Common myeloid progenitor, CD34-positive (primary cell): Measurements from ENCODE around the gene FLII. TPM values are rescaled to one million over a fixed set of nuclear protein-coding genes. Genes with fewer than 3 reads are reported as not detected.
"Not testable (repeated sequence)": the region's sequence is repeated elsewhere in the genome, so short reads cannot be mapped to it uniquely, and the experiment has no call there.

ENCODE experiments used
- CTCF ChIA-PET: fragments of 350-600 bp; sonication (Branson Sonifier 250); formaldehyde crosslinking; loops from one replicate; lab custom pipeline; 2021; ENCODE audit warnings: antibody characterized with exemption; lab: Charles Lee
- POLR2A ChIA-PET: fragments of 350-600 bp; sonication (Branson Sonifier 250); formaldehyde crosslinking; loops from one replicate; lab custom pipeline; 2021; ENCODE audit warnings: antibody characterized with exemption; lab: Charles Lee
- DNase-seq, 3 donors: peaks; one replicate each; pipeline versions ENCODE4 v3.0.0 to v3.0.0-alpha.2; 2013
- H3K27ac ChIP-seq, 2 experiments: 1 replicate in 1 of 2; 2 replicates in 1 of 2; pipeline ENCODE4 v1.7.0; 2013; ENCODE audit warnings: inconsistent platforms in 2 of 2, low read length in 2 of 2, mild to moderate bottlenecking in 2 of 2, low read depth in 1 of 2, moderate library complexity in 1 of 2; ENCODE audit not compliant: severe bottlenecking in 2 of 2, insufficient read depth in 1 of 2, poor library complexity in 1 of 2
- H3K27me3 ChIP-seq, 5 experiments: replicated peaks in 2 of 5; 1 replicate in 3 of 5; 2 replicates in 2 of 5; pipeline versions ENCODE4 v1.6.1 to v1.7.0; 2013; ENCODE audit warnings: low read length in 4 of 5, mild to moderate bottlenecking in 2 of 5, moderate library complexity in 2 of 5, inconsistent platforms in 1 of 5; ENCODE audit not compliant: insufficient read depth in 5 of 5, control insufficient read depth in 4 of 5
- H3K36me3 ChIP-seq, 4 experiments: 1 replicate in 2 of 4; 2 replicates in 2 of 4; pipeline versions ENCODE4 v1.6.1 to v1.7.0; 2013; ENCODE audit warnings: low read length in 3 of 4, control low read depth in 1 of 4, mild to moderate bottlenecking in 1 of 4; ENCODE audit not compliant: control insufficient read depth in 4 of 4, insufficient read depth in 4 of 4
- H3K4me1 ChIP-seq, 4 experiments: 1 replicate in 3 of 4; 2 replicates in 1 of 4; pipeline versions ENCODE4 v1.6.1 to v1.7.1; 2013; ENCODE audit warnings: low read length in 3 of 4, mild to moderate bottlenecking in 3 of 4, control low read depth in 1 of 4, inconsistent platforms in 1 of 4, moderate library complexity in 1 of 4; ENCODE audit not compliant: control insufficient read depth in 4 of 4, insufficient read depth in 4 of 4; ENCODE audit errors: control extremely low read depth in 1 of 4
- H3K4me3 ChIP-seq, 7 experiments: 1 replicate in 4 of 7; 2 replicates in 3 of 7; pipeline versions ENCODE4 v1.5.1 to v1.7.0; 2013; ENCODE audit warnings: mild to moderate bottlenecking in 7 of 7, low read length in 6 of 7, moderate library complexity in 6 of 7, inconsistent platforms in 2 of 7, low read depth in 2 of 7, control low read depth in 1 of 7; ENCODE audit not compliant: insufficient read depth in 4 of 7, control insufficient read depth in 1 of 7; ENCODE audit errors: extremely low read depth in 1 of 7
- H3K9me3 ChIP-seq, 5 experiments: 1 replicate in 4 of 5; 2 replicates in 1 of 5; pipeline versions ENCODE4 v1.6.1 to v1.7.1; 2013; ENCODE audit warnings: low read length in 4 of 5, mild to moderate bottlenecking in 2 of 5, inconsistent platforms in 1 of 5, low read depth in 1 of 5, moderate library complexity in 1 of 5; ENCODE audit not compliant: control insufficient read depth in 4 of 5, insufficient read depth in 2 of 5; ENCODE audit errors: control extremely low read depth in 1 of 5
- WGBS: methylation state at CpG from one replicate; pipeline ENCODE4 v1.1.5; 2013; ENCODE audit not compliant: insufficient coverage; 5-methylcytosine and 5-hydroxymethylcytosine counted together
- polyA plus RNA-seq: library from polyadenylated mRNA; unstranded; fragments of 120-200 nt; gene quantifications from one replicate; pipeline ENCODE4 v1.2.1, GENCODE V29; 2013

The FLII gene
- 183 TPM for polyA plus RNA-seq

- peak in 2 of 3 donors; percentile 27 to 60 for DNase-seq
- Histone ChIP-seq H3K4me1 (peaks cover 3 to 39% (median 37%) of the 10 kb centered on the region in 4 experiments), H3K27me3 (no peaks in the 10 kb centered on the region), H3K9me3 (no peaks in the 10 kb centered on the region), H3K36me3 (peaks cover 3 to 40% (median 32%) of the 10 kb centered on the region in 4 experiments), H3K4me3 (peak within 1 kb of the TSS; percentile 72 to 92 (median 86)), H3K27ac (peak within 1 kb of the TSS; percentile 77 to 87)
- ChIA-PET POLR2A (interaction anchor here (0.9 to 1.6 kb wide), 2 partner anchors 12 to 54 kb away, joined by 3 read pairs; no protein-coding TSS in a partner anchor), CTCF (no interaction called here)
- WGBS = 2% methylated on average over 56 of the region's 71 CpGs
These were observed at the start of gene FLII for GRCh38 chr17:18258356-18259038. Gene FLII (minus strand): TSS chr17:18258738. CDS start chr17:18258690, 48 bp downstream.

- 96% methylated on average over 11 of the region's 13 CpGs for WGBS
- H3K9me3 ChIP-seq, H3K4me1 ChIP-seq, H3K4me3 ChIP-seq, H3K27ac ChIP-seq, DNase-seq, H3K27me3 ChIP-seq, POLR2A ChIA-PET: not testable (repeated sequence)
- CTCF ChIA-PET = interaction anchor here (1.0 to 2.2 kb wide), 2 partner anchors 9 to 18 kb away, joined by 3 to 6 read pairs; no protein-coding TSS in a partner anchor
- H3K36me3 ChIP-seq = peaks cover 20 to 80% (median 59%) of the 10 kb centered on the region in 4 experiments
These were observed 44.7 kb upstream of the FLII start for GRCh38 chr17:18303206-18303605.

- WGBS = 86% methylated on average over 7 of the region's 8 CpGs
- H3K27me3 ChIP-seq = no peaks in the 10 kb centered on the region
- no peak overlapping the region for H3K4me3 ChIP-seq
- H3K9me3 ChIP-seq = no peaks in the 10 kb centered on the region
- ChIA-PET POLR2A (interaction anchor here (0.6 kb wide), 1 partner anchor 310 kb away, joined by 5 read pairs; no protein-coding TSS in a partner anchor), CTCF (interaction anchor here (0.9 to 2.2 kb wide), 4 partner anchors 12 to 22 kb away, joined by 3 to 6 read pairs (median 4); partner anchors contain the start of genes SMCR8 and TOP3A)
- peaks cover 0 to 5% (median 0%) of the 10 kb centered on the region in 4 experiments for H3K4me1 ChIP-seq
- no peak for DNase-seq
- no peak overlapping the region for H3K27ac ChIP-seq
- peaks cover 17 to 67% (median 49%) of the 10 kb centered on the region in 4 experiments for H3K36me3 ChIP-seq
These were observed 42.4 kb upstream of the FLII start for GRCh38 chr17:18300725-18301480.

- 100% methylated on average over 4 of the region's 30 CpGs for WGBS
These were observed 39.5 kb upstream of the FLII start for GRCh38 chr17:18298061-18298460.

GRCh38 chr17:18291718-18292540 lies 33.4 kb upstream of the FLII start:
- 100% methylated on average over 3 of the region's 15 CpGs for WGBS
- CTCF ChIA-PET = no interaction called here

More at GRCh38 chr17:18298061-18298460, 39.5 kb upstream of the FLII start:
- H3K4me3 ChIP-seq, H3K9me3 ChIP-seq, POLR2A ChIA-PET, H3K4me1 ChIP-seq, DNase-seq, H3K27ac ChIP-seq, CTCF ChIA-PET, H3K27me3 ChIP-seq: not testable (repeated sequence)
- peaks cover 14 to 59% (median 41%) of the 10 kb centered on the region in 4 experiments for H3K36me3 ChIP-seq

GRCh38 chr17:18285296-18285695 lies 26.8 kb upstream of the FLII start:
- POLR2A ChIA-PET = no interaction called here
- peaks cover 40 to 85% (median 59%) of the 10 kb centered on the region in 4 experiments for H3K36me3 ChIP-seq
- H3K27ac ChIP-seq = no peak overlapping the region
- DNase-seq = no peak
- no peak overlapping the region for H3K4me3 ChIP-seq
- CTCF ChIA-PET = interaction anchor here (0.6 to 1.2 kb wide), 3 partner anchors 9 to 179 kb away, joined by 3 read pairs; no protein-coding TSS in a partner anchor
- H3K4me1 ChIP-seq = no peaks in the 10 kb centered on the region
- no peaks in the 10 kb centered on the region for H3K27me3 ChIP-seq
- 98% methylated on average over 11 of the region's 11 CpGs for WGBS
- H3K9me3 ChIP-seq = no peaks in the 10 kb centered on the region

More at GRCh38 chr17:18291718-18292540, 33.4 kb upstream of the FLII start:
- Histone ChIP-seq H3K27ac (no peak overlapping the region), H3K9me3 (no peaks in the 10 kb centered on the region), H3K27me3 (no peaks in the 10 kb centered on the region), H3K4me1 (no peaks in the 10 kb centered on the region), H3K4me3 (no peak overlapping the region), H3K36me3 (peaks cover 21 to 65% (median 49%) of the 10 kb centered on the region in 4 experiments)
- no peak for DNase-seq
- POLR2A ChIA-PET = no interaction called here
